G401.6 (cell line): Measurements from ENCODE around the gene PODN.

Source experiments
- FAIRE-seq: peaks from 2 replicates; lab custom pipeline; 2012; peaks lifted over from hg19 to GRCh38; lab: Jason Lieb, UNC

Gene PODN

DNA sequence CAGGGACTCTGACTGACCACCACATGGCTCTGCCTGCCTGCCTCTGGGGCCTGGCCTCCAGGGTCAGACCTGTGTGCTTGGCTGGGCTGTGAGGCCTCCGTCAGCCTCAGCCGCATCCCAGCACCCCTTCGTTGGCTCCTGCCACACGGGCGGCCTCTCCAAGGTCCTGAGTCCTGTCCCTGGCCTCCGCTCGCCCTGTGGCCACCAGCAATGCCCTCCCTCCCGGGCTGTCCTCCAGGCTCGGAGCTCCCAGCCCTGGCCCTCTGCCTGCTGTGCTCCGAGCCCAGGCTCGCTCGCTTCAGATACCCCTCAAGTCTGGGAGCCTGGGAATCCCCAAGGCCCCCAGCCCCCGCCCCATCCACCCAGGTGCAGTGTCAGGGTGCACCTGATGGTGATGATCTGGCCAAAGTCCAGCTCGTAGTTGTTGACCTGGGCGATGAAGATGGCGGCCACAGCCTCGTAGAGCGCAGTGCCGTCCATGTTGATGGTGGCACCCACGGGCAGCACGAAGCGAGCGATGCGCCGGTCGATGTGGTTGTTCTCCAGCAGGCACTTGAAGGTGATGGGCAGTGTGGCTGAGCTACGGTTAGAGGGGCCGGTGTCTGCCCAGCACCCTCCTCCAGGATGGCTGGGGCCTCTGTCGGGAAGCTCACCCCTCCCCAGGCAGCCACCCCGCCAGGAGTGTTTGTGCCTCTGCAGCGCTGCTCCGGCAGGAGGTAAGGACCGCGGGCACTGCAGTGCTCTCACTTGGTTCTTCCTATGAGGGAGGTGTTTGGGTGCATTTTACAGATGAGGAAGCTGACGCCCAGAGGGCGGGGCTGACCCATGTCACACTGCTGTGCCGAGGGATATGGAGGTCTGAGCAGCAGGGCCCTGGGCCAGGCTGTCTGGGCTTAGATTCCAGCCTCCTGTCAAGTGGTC lies 28.5 kb downstream of the PODN start:
- FAIRE-seq = no peak

DNA sequence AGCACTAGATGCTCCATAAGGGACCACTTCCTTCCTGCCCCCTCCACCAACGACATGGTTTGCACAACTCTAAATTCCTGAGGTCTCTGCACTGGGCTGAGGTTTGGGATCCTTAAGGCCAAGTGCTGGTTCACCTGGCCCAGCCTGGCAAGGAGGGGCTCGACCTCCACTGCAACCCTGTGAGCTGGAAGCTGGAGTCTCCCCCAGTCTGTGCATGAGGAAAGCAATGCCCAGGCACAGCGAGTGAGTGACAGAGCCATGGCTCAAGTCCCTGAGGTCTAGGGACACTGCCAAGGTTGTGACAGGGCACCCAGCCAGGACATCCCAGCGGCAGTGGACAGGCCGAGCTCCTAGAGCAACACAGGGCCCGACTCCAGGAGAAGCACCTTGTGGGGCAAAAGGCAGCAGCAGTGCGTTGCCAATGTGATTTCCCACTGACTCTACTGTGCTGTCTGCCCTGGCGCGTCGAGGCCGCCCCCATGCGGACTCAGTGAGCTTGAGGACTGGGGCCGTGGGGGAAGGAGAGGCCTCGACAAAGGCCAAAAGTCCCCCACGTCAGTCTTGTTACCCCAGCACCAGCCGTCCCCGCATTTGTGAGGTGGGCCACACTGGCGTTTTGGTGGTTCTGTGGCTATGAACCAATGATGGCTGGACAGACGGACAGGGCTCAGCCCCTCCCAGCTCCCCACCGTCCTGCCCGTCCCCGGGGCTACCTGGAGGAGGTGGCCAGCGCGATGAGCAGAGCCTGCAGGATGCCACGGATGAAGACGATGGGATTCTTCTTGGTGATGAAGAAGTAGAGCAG lies 30.0 kb downstream of the PODN start:
- FAIRE-seq = no peak

DNA sequence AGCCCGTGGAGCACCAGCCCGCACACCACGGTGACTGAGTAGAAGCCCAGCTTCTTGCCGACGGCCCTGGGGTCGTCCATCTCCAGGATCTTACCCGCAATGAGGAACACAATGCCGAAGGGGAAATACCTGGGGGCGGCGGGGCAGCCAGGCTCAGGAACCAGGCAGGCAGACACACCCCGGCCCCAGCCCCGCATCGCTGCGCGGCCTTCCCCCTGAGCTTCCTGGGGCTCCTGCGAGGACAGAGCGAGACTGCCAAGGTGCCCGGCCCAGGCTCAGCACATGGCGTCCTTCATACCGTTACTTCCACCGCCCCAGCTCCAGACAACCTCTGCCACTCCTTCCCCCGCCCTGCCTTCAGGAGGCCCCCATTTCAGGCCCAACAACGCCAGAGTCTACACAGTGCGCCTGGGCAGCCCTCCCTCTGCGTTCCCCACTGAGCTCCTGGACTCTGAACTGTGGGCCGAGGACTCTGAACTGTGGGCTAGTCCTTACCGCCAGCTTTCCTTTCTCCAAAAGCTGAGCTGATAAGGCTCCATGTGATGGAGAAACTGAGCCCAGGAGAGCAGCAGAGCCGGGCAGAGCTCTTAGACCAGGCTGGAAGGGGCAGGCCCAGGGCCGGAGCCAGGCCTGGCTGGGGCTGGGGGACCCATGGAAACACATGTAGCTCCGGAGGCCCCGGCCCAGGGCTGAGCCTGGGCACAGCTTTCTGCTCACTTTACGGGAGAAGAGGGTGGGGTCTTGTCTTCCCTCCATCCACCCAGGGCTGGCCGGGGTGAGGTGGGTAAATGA lies 30.8 kb downstream of the PODN start:
- no peak for FAIRE-seq

DNA sequence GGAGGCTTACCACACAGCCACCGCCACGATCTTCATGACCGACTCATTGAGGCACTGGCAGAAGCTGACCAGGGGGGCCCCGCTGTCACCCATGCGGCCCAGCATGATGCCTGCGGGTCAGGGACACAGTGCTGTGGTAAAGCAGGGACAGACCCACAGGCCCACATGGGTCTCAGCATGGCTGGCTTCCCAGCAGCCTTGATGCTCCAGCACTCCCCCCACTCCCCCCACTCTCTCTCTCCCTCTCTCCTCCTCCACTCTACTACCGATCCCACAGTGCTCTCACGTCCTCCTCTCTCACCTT lies 31.4 kb downstream of the PODN start:
- FAIRE-seq = no peak

DNA sequence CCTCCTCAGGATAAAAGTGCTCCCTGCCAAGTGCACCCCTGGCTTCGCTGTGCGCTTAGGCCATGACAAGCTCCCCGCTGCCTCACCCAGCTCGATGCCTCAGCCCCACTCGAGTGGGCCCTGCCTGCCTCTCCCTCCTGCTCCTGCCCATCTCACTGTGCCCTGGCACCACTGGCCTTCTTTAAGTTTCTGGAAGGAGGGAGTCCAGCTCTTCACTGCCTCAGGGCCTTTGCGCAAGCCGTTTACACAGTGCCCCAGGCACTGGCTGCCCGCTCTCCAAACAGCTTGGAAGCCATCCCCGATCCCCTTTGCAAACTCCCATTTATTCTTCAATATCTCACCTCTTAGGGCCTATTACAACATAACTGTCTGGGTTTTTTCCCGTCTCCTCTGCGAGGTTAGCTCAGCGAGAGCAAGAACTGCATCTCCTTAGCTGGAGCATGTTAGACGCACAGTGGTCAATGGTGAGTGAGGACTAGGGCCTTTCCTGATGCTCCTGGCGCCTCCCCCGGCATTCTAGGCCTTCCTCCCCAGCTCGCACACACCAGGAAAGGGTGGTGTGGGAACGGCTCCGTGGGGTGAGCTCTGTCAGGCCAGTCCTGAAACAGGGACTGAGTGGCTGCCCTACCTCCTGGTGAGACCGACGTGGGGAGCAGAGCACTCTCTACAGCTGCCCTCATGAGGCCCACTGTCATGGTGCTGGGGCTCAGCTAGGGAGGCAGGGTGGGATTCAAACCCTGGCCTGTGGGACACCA lies 31.9 kb downstream of the PODN start:
- FAIRE-seq = no peak

DNA sequence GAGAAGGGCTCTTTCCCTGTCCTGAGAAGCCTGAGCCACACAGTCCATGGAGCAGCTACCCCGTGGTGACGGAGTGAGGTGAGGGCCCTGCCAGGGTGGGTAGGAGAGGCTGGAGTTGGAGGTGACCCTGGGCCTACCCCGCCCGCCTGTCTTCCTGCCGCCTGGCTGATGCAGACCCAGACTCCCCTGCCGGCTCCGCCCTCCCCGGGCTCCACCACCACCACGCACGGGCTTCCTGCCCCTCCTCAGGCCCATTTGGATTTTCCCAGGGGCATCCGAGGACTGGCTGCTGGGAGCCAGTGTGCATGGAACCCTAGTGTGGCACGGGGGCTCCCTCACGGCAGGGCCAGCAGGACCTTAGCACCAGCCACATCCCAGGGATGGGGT lies 32.5 kb downstream of the PODN start:
- no peak for FAIRE-seq

DNA sequence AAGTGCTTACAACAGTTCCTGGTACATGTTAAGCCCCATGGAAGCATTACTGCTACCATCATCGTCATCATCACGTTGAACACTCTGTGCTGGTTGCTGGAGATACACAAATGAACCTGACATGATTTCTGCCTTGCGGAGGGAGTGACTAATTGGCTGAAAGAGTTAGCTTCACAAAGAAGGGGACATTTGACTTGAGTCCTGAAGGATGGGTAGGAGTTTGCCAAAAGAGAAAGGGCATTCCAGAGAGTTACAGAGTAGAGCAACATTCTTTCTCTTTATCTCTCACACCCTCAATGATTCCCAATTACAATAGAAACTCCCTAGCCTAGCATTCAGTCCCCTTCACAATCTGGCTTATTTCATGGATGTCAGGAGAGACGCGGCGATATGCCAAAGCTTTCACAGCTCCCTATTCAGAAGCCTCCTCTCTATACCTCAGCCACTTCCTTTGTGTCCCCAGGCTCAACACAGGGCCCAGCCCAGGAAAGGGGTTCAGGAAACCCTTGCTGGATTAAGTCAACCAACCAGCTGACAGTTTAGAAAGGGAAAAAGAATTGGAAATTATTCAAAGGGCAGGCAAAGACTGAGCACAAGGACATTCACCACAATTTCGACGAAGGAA lies 42.4 kb downstream of the PODN start:
- no peak for FAIRE-seq

DNA sequence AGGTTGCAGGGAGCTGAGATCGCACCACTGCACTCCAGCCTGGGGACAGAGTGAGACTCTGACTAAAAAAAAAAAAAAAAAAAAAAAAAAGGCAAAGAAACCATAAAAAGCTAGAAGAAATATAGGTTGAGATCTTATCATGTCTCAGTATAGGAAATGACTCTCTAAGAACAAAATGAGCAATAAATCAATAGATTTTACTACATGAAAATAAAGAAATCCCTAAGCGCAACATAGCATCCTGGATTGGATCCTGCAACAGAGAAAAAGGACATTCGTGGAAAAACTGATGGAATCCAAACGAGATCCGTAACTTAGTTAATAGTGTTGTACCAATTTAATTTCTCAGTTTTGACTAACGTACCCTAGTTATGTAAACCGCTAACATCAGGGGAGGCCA lies 45.1 kb downstream of the PODN start:
- no peak for FAIRE-seq

DNA sequence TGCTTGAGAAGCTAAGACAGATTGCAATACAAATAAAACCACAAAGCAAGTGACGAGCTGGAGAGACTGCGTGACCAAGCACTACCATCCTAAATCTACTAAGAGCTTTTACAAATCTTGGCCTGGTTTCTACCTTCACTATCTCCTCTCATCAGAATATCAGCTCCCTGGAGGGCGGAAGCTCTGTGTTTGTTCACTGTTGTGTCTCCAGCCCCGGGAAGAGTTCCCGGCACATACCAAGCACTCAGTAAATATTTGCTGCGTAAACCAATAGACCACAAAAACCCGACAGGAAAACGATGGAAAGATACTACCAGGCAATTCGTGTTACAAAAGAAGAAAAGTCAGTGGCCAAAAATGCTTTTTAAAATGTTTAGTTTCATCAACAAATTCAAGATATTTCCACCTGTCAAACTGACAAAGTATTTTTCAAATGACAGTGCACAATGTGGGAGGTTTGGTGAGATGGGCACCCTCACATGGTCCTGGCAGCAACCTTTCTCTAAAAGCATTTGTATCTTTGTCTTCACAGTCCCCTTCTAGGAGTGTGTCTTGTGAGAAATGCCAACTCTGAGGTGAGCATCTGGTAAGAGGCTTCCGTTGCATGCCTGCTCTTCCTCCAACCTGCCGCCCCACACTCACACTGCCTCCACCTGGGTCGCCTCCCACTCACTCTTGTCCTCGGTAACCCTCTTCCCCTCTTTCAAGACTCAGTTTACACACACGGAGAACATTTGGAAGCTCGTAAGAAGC lies 45.7 kb downstream of the PODN start:
- no peak for FAIRE-seq

DNA sequence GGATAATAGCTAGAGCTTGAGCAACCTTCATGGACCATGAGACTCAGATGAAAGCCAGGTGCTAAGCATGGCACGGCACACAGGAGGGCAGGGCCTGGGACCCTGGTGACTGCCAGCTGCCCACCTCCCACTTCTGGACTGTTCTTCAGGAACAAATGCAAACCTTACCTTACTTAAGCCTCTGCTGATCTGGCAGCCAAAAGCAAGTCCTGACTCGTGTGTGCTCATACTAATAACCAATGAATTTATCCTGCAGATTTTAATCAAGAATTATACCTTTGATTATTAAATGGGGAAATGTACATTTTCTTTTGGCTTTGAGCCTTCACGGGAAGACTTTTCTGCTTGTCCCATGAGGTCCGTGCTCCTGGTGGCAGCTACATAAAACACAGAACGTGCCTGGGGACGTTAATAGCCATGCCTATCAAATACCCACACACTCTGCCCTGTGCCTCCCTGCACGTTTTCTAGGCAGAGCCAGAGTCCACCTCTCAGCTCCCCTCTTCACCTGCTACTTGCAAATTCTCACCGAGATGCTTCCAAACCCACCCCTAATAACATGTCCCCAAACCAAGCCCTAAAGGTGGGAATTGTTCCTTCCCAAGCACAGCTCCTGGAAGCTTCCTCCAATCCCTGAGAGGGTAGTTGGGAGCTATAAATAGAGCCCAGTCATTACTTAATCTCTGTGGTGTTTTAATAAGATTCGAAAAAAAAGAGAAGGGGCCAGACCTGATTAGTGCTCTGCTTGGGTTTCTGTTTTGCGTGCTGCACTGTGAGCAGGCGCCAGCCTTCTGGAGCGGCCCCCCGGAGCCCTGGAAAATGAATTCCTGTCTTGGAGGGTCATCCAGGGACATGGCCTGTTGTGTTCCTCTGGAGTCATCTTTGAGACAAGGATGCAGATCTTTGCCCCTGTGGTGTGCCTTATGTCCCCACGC lies 46.9 kb downstream of the PODN start:
- no peak for FAIRE-seq

DNA sequence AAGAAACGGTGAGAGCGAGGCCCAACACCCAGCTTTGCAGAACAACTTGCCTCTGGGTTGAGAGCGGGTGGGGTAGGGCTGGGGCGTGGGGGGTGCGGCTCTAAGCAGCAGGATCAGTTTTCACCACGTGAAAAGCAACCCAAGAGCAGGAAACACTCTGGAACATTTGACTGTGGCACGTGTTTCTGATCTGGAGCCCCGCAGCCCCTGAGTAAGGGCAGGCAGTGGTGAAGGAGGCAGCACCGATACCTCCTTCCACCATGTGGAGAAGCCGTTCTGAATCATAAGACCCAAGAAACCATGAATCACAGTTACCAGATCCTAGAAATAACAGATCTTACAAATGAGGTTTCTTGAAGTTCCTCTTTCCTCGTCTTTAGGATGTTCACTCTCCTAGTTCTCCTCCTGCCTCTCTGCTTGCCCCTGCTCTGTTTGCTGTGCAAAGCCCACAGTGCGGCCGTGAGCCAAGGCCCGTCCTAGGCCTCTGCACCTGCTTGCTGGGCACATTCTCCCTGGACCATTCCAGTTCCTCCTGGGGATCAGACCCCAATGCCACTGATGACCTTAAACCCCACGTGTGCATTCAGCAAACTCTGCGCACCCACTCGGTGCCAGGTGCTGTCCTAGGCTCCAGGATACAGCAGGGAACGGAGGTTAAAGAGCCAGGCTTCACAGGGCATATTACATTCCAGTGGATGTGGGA lies 48.5 kb downstream of the PODN start:
- no peak for FAIRE-seq

DNA sequence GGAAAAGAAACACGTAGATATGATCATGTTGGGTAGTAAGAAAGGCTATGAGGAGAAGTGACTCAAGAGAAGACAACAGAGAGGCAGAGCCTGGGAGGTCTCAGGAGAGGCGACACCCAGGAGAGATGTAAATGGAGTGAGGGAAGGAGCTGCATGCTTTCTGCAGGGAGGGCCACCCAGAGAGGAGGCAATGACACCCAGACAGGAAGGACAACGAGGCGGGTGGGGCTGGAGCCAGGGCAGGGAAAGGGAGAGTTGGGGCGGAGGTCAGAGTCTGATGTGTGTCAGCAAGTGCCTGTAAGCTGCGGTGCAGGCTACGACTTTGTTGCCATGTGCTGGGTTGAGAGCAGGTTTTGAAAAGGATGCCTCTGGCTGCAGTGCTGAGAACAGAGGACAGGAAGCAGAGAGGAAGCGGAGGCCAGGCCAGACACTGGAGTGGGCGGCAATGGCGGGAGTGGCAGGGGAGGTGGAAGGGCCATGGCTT lies 49.1 kb downstream of the PODN start:
- no peak for FAIRE-seq

DNA sequence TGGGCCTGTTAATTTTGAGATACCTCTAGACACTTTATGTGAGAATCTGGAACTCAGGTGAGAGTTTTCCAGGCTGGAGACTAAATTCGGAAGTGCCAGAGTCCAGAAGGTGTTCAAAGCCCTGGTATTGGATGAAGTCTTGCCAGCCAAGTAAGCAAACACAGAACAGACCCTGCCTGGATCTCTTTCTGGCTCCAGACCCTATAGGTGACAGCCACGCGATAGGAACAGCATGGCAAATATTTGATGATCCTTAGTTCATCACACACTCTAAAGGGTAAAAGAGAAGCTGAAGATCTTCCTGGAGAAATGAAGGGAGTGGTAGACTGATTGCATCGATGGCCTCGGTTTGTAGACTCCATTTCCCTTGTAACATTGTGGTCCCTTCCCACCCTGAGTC lies 49.7 kb downstream of the PODN start:
- no peak for FAIRE-seq

DNA sequence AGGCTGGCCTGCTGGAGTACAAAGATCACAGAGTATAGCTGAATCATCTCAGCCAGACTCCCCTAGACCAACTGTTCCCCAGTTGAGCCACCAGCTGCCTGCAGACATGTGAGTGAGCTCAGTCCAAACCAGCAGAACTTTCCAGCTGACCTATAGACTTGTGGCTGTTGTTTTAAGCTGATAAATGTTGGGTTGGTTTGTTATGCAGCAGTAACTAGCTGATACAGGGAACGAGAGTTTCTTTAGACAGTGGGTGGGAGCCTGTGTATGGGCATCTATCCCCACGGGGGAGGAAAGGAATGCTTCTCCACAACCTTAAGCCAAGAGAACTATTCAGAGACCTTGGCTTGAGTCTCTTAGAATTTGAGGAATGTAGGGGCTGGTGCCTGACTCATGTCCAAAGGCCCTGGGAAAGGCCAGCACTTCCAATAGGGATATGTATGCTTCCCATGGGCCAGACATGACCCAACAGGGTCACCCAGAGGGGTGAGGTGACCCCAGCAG lies 50.3 kb downstream of the PODN start:
- FAIRE-seq = no peak

DNA sequence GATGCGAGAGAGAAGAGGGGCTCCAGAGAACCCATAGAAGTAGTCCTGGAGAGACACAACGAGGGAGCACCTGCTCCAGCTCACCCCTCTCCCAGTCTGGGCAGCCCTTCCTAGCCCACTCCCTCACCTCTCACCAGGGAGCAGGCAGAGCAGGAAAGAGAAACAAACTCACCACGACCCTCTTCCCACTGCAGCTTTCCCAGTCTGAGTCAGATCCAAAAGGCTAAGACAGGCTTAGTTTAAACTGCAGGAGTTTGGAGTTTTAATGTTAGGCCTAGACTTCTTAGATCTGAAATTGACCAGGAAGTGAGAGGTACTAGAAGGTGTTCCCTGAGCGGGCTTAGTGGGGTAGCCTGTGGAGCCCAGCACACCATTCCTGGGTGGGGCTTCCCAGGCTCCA lies 50.8 kb downstream of the PODN start:
- no peak for FAIRE-seq

DNA sequence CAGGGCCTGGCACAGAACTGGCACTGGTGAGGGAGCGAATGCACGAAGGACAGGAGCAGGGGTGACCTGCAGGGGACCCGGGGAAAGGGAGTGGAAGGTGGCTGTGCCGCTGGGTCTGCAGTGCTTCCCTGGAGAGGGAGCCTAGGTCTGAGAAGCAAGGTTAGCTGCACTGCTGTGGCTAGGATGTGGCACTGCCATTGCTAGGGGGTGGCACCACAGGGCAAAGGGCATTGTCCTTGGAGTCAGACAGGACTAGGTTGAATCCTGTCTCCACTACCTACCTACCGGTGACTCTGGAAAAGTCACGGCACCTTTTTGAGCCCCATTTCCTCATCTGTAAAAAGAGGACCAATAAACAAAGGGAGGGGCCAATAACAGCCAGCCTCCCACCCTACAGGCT lies 52.1 kb downstream of the PODN start:
- no peak for FAIRE-seq

DNA sequence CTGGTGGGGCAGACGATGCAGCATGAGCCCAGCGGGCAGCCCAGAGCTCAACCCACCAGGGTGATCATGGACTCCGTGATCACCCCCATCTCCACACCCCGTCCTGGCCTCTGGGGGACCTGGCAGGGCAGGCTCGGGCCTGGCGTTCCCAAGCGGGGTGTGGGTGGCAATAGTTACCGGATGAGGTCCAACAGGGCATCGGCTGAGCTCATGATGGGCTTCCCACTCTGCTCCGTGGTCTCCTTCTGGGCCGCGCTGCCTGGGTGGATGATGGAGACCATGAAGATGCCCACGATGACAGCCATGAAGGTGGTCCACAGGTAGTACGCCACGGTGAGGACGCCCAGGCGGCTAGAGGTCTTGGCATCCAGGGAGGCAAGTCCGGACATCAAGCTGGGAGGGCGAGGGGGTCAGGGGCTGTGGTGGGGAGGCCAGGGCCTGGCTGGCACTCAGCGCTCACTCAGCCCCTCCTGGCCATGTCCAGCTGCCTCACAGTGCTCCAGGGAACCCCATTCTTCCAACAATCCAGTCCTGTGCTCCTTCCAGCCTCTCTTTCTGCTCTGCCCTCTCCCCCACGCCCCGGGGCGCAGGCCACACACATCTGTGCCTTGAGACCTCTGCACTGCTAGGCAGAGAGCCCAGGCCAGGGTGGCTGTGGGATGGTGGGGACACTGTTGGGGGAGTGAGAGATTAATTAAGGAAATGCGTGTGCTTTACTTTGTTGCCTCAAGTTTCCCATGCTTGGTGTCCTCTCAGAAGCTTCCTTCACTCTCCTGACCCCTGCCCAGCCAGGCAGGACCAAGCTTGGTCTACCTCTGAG lies 52.8 kb downstream of the PODN start:
- no peak for FAIRE-seq
